ENCODE results near the gene ATG3. TPM values are rescaled to one million over a fixed set of nuclear protein-coding genes. Genes with fewer than 3 reads are reported as not detected.

Gene ATG3
- total and polyA plus RNA-seq, 4 donors: 28.6 to 51.1 (median 37.4) TPM

GRCh38 chr3:112500621-112501020 is 61.1 kb downstream of the ATG3 start:
- H3K27me3 ChIP-seq (ENCODE audit: control insufficient read depth in 4 of 4, insufficient read depth in 4 of 4, low read length in 3 of 4): no peaks in the 10 kb centered on the region
- WGBS: 93% methylated on average over 2 of the region's 2 CpGs
- no peaks in the 10 kb centered on the region for H3K9me3 ChIP-seq (ENCODE audit: control insufficient read depth in 4 of 4, low read length in 3 of 4)
- no peak overlapping the region for H3K4me3 ChIP-seq (ENCODE audit: low read depth in 1 of 3, low read length in 3 of 3)
- DNase-seq (ENCODE audit: low spot score): no peak
- H3K4me1 ChIP-seq (ENCODE audit: control insufficient read depth in 4 of 4, insufficient read depth in 4 of 4, low read length in 3 of 4): no peaks in the 10 kb centered on the region
- TF ChIP-seq HNF4G (IDR thresholded peaks at IDR 0.05) (no peak), ZBTB33 (IDR thresholded peaks at IDR 0.05) (no peak), FOXA1 (IDR thresholded peaks at IDR 0.05) (no peak), FOXA2 (IDR thresholded peaks at IDR 0.05) (no peak), YY1 (IDR thresholded peaks at IDR 0.05) (no peak), HNF4A (conservative IDR thresholded peaks at IDR 0.05) (no peak), GABPA (IDR thresholded peaks at IDR 0.05 in 1 of 2, conservative IDR thresholded peaks at IDR 0.05 in 1 of 2) (no peak), CTCF (IDR thresholded peaks at IDR 0.05; ENCODE audit: low read depth, low read length, missing input control) (no peak), ATF3 (IDR thresholded peaks at IDR 0.05) (no peak), RXRA (IDR thresholded peaks at IDR 0.05) (no peak), SP1 (IDR thresholded peaks at IDR 0.05) (no peak), RAD21 (IDR thresholded peaks at IDR 0.05) (no peak), REST (IDR thresholded peaks at IDR 0.05) (no peak)
- no peak overlapping the region for H3K9ac ChIP-seq (ENCODE audit: low read depth in 1 of 2, low read length in 2 of 2)
- H3K27ac ChIP-seq (ENCODE audit: low read depth in 1 of 2, low read length in 2 of 2): no peak overlapping the region
- no peaks in the 10 kb centered on the region for H3K36me3 ChIP-seq (ENCODE audit: control insufficient read depth in 4 of 4, insufficient read depth in 3 of 4, low read depth in 1 of 4, low read length in 3 of 4)

- Histone ChIP-seq H3K27me3 (ENCODE audit: control insufficient read depth in 4 of 4, insufficient read depth in 4 of 4, low read length in 3 of 4) (no peaks in the 10 kb centered on the region), H3K9ac (ENCODE audit: low read depth in 1 of 2, low read length in 2 of 2) (no peak within 1 kb of the TSS), H3K36me3 (ENCODE audit: control insufficient read depth in 4 of 4, insufficient read depth in 3 of 4, low read depth in 1 of 4, low read length in 3 of 4) (no peaks in the 10 kb centered on the region), H3K4me1 (ENCODE audit: control insufficient read depth in 4 of 4, insufficient read depth in 4 of 4, low read length in 3 of 4) (no peaks in the 10 kb centered on the region), H3K27ac (ENCODE audit: low read depth in 1 of 2, low read length in 2 of 2) (no peak within 1 kb of the TSS), H3K4me3 (ENCODE audit: low read depth in 1 of 3, low read length in 3 of 3) (no peak within 1 kb of the TSS), H3K9me3 (ENCODE audit: control insufficient read depth in 4 of 4, low read length in 3 of 4) (no peaks in the 10 kb centered on the region)
- TF ChIP-seq NR2F2 (IDR thresholded peaks at IDR 0.05) (no peak), ATF3 (IDR thresholded peaks at IDR 0.05) (no peak), MAX (IDR thresholded peaks at IDR 0.05) (no peak), GABPA (IDR thresholded peaks at IDR 0.05 in 1 of 2, conservative IDR thresholded peaks at IDR 0.05 in 1 of 2) (no peak), REST (IDR thresholded peaks at IDR 0.05) (no peak), EGR1 (IDR thresholded peaks at IDR 0.05; ENCODE audit: low read depth in 2 of 2) (no peak), CTCF (IDR thresholded peaks at IDR 0.05; ENCODE audit: low read depth, low read length, missing input control) (no peak), RAD21 (IDR thresholded peaks at IDR 0.05) (no peak)
- DNase-seq (ENCODE audit: low spot score): no peak
- 81% methylated on average over 12 of the region's 12 CpGs for WGBS
Observed at GRCh38 chr3:112498914-112499711, 62.6 kb downstream of the ATG3 start, which contains the start of gene BTLA. TSS of gene BTLA (minus strand) at chr3:112499472. CDS start at chr3:112499358, 114 bp downstream.

All from liver (tissue), 9 donors.